ENCODE results near the gene FBXL7. TPM values are rescaled to one million over a fixed set of nuclear protein-coding genes. Genes with fewer than 3 reads are reported as not detected.

FBXL7 gene
- total and polyA plus RNA-seq, 10 donors = 1.1 to 12.9 (median 8.3) TPM

GRCh38 chr5:15796096-15796495, 296.1 kb downstream of the FBXL7 start:
- intact Hi-C loops (cut with DNase I; ENCODE audit: low total_unique reads) = no loop called here
- TF ChIP-seq POLR2A (IDR thresholded peaks at IDR 0.05) (no peak), POLR2AphosphoS5 (IDR thresholded peaks at IDR 0.05) (no peak), CTCF (IDR thresholded peaks at IDR 0.05 in 8 of 11, conservative IDR thresholded peaks at IDR 0.05 in 3 of 11) (no peak)
- WGBS, 5 donors = 55 to 78% (median 64%) methylated on average over 2 of the region's 2 CpGs
- Histone ChIP-seq H3K36me3 (no peaks in the 10 kb centered on the region), H3K27ac (no peak overlapping the region), H3K4me3 (no peak overlapping the region), H3K27me3 (replicated peaks in 1 of 7) (no peaks in the 10 kb centered on the region), H3K4me1 (peaks cover 0 to 11% (median 3%) of the 10 kb centered on the region in 6 donors), H3K9me3 (no peaks in the 10 kb centered on the region)
- no peak for DNase-seq

GRCh38 chr5:15796557-15796956, 296.6 kb downstream of the FBXL7 start:
- no peaks in the 10 kb centered on the region for H3K36me3 ChIP-seq
- DNase-seq = no peak
- intact Hi-C loops (cut with DNase I; ENCODE audit: low total_unique reads) = no loop called here
- no peak overlapping the region for H3K4me3 ChIP-seq
- WGBS, 5 donors = 85 to 92% (median 89%) methylated on average over 6 of the region's 6 CpGs
- H3K4me1 ChIP-seq = peaks cover 0 to 11% (median 3%) of the 10 kb centered on the region in 6 donors
- H3K27ac ChIP-seq = no peak overlapping the region
- TF ChIP-seq POLR2AphosphoS5 (IDR thresholded peaks at IDR 0.05) (no peak), POLR2A (IDR thresholded peaks at IDR 0.05) (no peak), CTCF (IDR thresholded peaks at IDR 0.05 in 8 of 11, conservative IDR thresholded peaks at IDR 0.05 in 3 of 11) (no peak)
- H3K9me3 ChIP-seq = no peaks in the 10 kb centered on the region
- H3K27me3 ChIP-seq (replicated peaks in 1 of 7) = no peaks in the 10 kb centered on the region

GRCh38 chr5:15797116-15797515, 297.1 kb downstream of the FBXL7 start:
- Histone ChIP-seq H3K4me1 (peaks cover 0 to 11% (median 3%) of the 10 kb centered on the region in 6 donors), H3K4me3 (no peak overlapping the region), H3K27me3 (replicated peaks in 1 of 7) (no peaks in the 10 kb centered on the region), H3K27ac (no peak overlapping the region), H3K9me3 (no peaks in the 10 kb centered on the region), H3K36me3 (no peaks in the 10 kb centered on the region)
- WGBS, 5 donors = 64 to 90% (median 74%) methylated on average over 1 of the region's 1 CpG
- intact Hi-C loops (cut with DNase I; ENCODE audit: low total_unique reads) = no loop called here
- TF ChIP-seq POLR2A (IDR thresholded peaks at IDR 0.05) = no peak
- TF ChIP-seq POLR2AphosphoS5 (IDR thresholded peaks at IDR 0.05) = no peak
- no peak for TF ChIP-seq CTCF (IDR thresholded peaks at IDR 0.05 in 8 of 11, conservative IDR thresholded peaks at IDR 0.05 in 3 of 11)
- DNase-seq = no peak

- Histone ChIP-seq H3K36me3 (no peaks in the 10 kb centered on the region), H3K4me1 (peaks cover 0 to 11% (median 3%) of the 10 kb centered on the region in 6 donors), H3K9me3 (peaks cover 0 to 5% (median 0%) of the 10 kb centered on the region in 8 donors), H3K4me3 (no peak overlapping the region), H3K27ac (no peak overlapping the region), H3K27me3 (replicated peaks in 1 of 7) (no peaks in the 10 kb centered on the region)
- TF ChIP-seq POLR2AphosphoS5 (IDR thresholded peaks at IDR 0.05) = no peak
- TF ChIP-seq POLR2A (IDR thresholded peaks at IDR 0.05) = no peak
- TF ChIP-seq CTCF (IDR thresholded peaks at IDR 0.05 in 8 of 11, conservative IDR thresholded peaks at IDR 0.05 in 3 of 11) = no peak
- no peak for DNase-seq
- 48 to 63% (median 54%) methylated on average over 3 of the region's 3 CpGs for WGBS, 5 donors
- intact Hi-C loops (cut with DNase I; ENCODE audit: low total_unique reads) = no loop called here
Measured at GRCh38 chr5:15798006-15798405, 298.0 kb downstream of the FBXL7 start.

Data from spleen (tissue), 11 donors.